GM12875 (cell line): ENCODE measurements around the gene MRTFA.

Experiments used
- H3K4me3 ChIP-seq: one replicate; pipeline ENCODE4 v1.5.1; 2011; ENCODE audit warnings: low read depth, low read length, control low read depth
- TF ChIP-seq, protein P1 (sequence below): IDR thresholded peaks from 2 replicates; pipeline ENCODE4 v1.5.1; 2011; ENCODE audit warnings: low read depth, mild to moderate bottlenecking, control low read depth, inconsistent platforms, low read length, moderate library complexity, borderline replicate concordance; ENCODE audit not compliant: insufficient read depth

MRTFA gene

GRCh38 chr22:40635940-40636379 is 559 bp downstream of the MRTFA start:
- H3K4me3 ChIP-seq: peak overlapping the region; percentile 80
- TF ChIP-seq, protein P1, sequence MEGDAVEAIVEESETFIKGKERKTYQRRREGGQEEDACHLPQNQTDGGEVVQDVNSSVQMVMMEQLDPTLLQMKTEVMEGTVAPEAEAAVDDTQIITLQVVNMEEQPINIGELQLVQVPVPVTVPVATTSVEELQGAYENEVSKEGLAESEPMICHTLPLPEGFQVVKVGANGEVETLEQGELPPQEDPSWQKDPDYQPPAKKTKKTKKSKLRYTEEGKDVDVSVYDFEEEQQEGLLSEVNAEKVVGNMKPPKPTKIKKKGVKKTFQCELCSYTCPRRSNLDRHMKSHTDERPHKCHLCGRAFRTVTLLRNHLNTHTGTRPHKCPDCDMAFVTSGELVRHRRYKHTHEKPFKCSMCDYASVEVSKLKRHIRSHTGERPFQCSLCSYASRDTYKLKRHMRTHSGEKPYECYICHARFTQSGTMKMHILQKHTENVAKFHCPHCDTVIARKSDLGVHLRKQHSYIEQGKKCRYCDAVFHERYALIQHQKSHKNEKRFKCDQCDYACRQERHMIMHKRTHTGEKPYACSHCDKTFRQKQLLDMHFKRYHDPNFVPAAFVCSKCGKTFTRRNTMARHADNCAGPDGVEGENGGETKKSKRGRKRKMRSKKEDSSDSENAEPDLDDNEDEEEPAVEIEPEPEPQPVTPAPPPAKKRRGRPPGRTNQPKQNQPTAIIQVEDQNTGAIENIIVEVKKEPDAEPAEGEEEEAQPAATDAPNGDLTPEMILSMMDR: no peak

GRCh38 chr22:40635043-40635939 is 1.2 kb downstream of the MRTFA start:
- TF ChIP-seq, protein P1: no peak
- H3K4me3 ChIP-seq: peak overlapping the region; percentile 80

DNA sequence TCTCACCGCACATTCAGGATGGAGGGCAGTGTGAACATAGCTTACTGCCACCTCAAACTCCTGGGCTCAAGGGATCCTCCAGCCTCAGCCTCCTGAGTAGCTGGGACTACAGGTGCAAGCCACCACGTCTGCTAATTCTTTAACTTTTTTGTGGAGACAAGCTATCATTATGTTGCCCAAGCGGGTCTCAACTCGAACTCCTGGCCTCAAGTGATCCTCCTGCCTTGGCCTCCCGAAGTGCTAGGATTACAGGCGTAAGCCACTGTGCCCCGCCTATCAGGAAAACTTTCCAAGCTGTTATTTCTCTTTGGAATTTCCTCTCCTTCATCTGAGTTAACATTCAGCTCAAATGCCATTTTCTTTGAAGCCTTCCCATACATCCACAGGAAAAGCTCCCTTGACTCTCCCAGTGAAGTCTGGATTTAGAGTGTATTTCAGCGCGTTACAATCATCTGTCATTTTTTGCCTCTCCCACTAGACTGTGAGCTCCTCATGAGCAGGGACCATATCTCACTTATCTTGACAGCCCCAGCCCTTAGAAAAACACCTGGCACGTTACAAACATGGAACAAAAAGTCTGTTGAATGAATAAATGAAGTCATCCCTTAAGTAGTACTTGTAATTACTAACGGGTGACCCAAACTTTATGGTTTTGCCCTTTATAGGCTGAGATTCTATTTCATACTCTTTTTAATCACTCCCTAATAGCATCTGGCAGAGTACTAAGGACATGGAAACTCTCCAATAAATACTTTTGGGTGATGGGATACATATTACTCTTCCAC is 2.2 kb downstream of the MRTFA start:
- TF ChIP-seq, protein P1: no peak
- no peak overlapping the region for H3K4me3 ChIP-seq

DNA sequence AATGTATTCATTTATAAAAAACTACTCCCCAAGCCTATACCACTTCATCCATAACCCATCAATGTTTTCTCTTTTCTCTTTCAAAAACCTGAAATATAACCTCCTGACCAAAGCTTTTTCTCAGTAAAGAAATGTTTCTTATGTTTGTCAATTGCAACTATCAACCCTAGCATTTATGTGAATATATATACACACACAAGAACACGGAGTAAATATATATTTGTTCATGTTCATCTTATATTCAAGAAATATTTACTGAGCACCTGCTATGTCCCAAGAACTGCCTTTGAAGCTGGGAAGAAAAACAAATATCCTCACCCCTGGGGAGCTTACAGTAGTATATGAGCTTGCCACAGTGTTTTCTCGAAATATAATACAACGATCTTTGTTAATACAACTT is 3.5 kb downstream of the MRTFA start:
- TF ChIP-seq, protein P1: no peak
- H3K4me3 ChIP-seq: no peak overlapping the region

DNA sequence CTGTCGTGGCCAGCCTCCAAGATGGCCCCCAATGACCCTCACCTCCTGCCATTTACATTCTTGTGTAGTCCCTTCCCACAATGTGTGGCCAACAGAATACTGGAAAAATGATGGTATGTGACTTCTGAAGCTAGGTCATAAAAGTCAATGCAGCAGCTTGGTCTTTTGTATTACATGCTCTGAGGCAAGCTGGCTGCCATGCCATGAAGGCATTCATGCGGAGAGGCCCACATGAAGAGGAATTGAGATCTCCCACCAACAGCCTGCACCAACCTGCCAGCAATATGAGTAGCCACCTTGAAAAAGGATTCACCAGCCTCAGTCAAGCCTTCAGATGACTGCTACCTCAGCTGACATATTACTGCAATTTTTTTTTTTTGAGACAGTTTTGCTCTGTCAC is 4.6 kb downstream of the MRTFA start:
- H3K4me3 ChIP-seq: no peak overlapping the region
- TF ChIP-seq, protein P1: no peak

DNA sequence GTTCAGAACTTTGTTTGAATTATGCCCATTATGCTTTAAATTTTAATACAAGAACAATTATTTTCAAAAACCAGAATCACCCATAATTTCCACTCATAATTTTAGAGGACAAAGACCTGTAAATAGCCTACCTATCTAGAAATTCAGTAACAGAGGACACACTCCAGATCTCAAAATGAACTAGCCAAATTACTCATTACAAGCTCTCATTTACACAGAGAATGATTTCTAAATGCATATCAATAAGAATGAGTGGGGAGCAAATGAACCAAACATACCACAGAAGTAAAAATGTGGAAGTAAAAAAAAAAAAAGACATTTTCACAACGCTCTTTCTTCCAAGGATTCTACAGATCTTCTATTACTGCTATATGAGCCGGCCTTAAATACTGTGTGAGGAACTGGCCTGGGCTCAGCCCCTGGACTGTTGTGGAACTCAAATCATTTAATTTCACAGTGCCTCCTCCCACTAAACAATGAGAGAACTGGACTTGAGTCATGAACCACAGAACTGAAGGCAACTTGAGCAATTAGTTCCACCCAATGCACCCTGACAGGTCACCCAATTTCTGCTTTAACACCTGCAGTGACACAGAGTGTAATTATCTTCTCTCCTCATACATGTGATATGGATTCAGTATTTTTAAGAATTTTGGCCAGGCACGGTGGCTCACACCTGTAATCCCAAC is 8.0 kb downstream of the MRTFA start:
- no peak overlapping the region for H3K4me3 ChIP-seq
- TF ChIP-seq, protein P1: no peak
